HG02623 (cell line): ENCODE results near the gene DUSP9.
"Not testable (repeated sequence)": the region's sequence is repeated elsewhere in the genome, so short reads cannot be mapped to it uniquely, and the experiment has no call there.

Source experiments
- ATAC-seq: cut with Tn5 transposase; IDR thresholded peaks from one replicate; pipeline ENCODE4 v1.9.1; 2021; ENCODE audit warnings: moderate library complexity; ENCODE audit not compliant: unreplicated experiment

DUSP9 gene

DNA sequence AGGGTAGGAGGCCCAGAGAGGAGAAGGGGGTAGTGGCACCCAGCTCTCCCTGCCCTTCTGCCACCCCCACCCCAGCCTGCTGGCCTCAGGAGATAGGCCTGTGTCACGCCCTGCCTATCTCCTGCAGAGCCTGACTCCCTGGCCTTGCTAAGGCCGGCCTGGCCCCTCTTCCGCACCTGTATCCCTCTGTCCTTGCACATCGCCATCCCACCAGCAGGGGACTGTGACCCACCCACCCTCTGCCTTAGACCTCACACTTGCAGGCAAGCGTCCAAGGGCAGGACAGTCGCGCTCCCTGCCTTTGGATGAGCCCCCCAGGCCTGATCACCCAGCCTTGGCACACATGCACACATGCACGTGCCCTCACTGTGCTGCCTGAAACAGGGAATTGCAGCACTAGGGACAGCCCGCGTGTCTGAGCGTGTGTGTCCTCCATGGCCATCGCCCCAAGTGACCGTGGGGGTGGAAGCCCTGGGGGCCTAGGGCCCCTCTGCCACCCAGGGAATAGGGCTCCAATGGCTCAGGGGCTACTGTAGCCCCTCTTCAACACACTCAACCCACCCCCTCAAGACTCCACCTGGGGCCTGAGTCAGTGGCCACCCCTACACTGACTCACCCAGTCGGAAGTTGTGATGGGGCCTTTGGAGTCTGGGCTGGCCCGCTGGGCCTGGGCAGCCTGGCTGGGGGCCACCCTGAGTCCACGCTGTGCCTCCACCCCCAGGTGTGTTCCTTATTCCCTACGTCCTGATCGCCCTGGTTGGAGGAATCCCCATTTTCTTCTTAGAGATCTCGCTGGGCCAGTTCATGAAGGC lies 42.9 kb downstream of the DUSP9 start:
- no peak for ATAC-seq

- ATAC-seq = no peak
Observed at GRCh38 chrX:153690466-153690865, 43.5 kb downstream of the DUSP9 start.

- ATAC-seq = not testable (repeated sequence)
Observed at GRCh38 chrX:153691032-153691827, 44.2 kb downstream of the DUSP9 start.

DNA sequence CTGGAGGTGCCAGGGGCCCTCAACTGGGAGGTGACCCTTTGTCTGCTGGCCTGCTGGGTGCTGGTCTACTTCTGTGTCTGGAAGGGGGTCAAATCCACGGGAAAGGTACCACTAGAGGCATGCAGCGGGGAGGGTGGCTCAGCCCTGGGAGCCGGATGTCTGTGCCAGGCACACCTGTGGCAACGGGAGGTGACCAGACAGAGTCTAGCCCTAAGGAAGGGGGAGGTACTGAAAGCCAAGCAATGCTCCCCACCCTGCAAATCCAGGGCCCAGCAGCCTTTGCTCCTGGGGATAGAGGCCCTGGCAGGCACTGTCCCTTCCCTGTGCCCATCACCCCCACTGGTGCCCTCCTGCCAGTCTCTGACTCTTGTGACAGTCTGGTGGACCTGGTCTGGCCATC lies 45.0 kb downstream of the DUSP9 start:
- ATAC-seq = no peak

DNA sequence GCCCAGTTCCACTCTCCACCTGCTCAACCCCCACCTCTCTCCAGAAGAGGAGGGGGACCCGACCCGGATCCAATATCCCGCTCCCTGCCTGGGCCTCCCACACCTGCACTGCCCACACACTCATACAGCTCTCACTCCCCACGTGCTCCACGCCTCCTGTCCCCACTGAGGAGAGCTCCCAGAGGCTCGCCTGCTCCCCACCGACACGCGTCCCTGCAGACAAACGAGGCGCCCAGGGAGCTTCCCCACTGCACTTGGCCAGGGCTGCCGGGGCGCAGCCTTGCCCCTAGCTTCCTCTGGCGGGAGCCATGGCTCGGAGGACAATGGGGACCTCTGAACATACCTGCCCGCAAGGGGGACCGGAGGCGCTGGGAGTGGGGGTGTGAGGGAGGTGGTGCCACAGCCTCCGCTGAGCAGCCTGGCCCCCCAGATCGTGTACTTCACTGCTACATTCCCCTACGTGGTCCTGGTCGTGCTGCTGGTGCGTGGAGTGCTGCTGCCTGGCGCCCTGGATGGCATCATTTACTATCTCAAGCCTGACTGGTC lies 45.7 kb downstream of the DUSP9 start:
- no peak for ATAC-seq

- ATAC-seq = no peak
Observed at GRCh38 chrX:153693216-153694086, 46.4 kb downstream of the DUSP9 start.

GRCh38 chrX:153694256-153694655 lies 47.3 kb downstream of the DUSP9 start:
- ATAC-seq = not testable (repeated sequence)

GRCh38 chrX:153694687-153695270 lies 47.8 kb downstream of the DUSP9 start:
- ATAC-seq = no peak

GRCh38 chrX:153696100-153696499 lies 49.1 kb downstream of the DUSP9 start:
- no peak for ATAC-seq

- ATAC-seq = not testable (repeated sequence)
Observed at GRCh38 chrX:153696538-153696937, 49.5 kb downstream of the DUSP9 start.

DNA sequence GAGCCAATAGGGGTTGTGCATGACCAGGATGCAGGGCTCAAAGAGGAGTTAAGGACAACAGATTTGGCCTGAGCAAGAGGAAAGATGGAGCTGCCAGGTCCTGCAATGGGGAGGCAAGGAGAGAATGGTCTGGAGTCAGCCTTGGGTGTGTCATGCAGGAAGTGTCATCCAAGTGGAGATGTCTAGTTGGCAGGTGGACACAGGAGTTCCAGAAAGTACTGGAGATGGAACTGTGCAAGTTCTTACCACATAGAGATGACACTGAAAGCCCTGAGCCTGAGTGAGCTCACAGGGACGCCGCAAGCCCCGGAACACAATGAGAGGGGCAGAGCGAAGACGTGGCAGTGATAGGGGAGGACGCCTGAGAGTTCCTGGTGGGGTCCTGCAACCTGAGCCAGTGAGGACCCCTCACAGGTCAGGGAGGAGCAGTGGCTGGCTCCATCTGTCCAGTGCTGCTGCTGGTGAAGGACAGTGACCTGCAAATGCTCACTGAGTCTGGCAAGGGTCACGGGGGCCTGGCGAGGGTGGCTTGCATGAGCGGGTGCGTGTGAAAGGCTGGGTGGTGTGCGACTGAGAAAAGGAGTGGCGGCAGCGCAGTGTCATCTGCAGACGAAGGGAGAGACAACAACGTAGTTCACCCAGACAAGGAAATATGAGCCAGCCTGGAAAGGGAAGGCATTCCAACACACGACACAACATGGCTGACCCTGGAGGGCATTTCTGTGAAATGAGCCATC lies 50.2 kb downstream of the DUSP9 start:
- ATAC-seq = not testable (repeated sequence)

DNA sequence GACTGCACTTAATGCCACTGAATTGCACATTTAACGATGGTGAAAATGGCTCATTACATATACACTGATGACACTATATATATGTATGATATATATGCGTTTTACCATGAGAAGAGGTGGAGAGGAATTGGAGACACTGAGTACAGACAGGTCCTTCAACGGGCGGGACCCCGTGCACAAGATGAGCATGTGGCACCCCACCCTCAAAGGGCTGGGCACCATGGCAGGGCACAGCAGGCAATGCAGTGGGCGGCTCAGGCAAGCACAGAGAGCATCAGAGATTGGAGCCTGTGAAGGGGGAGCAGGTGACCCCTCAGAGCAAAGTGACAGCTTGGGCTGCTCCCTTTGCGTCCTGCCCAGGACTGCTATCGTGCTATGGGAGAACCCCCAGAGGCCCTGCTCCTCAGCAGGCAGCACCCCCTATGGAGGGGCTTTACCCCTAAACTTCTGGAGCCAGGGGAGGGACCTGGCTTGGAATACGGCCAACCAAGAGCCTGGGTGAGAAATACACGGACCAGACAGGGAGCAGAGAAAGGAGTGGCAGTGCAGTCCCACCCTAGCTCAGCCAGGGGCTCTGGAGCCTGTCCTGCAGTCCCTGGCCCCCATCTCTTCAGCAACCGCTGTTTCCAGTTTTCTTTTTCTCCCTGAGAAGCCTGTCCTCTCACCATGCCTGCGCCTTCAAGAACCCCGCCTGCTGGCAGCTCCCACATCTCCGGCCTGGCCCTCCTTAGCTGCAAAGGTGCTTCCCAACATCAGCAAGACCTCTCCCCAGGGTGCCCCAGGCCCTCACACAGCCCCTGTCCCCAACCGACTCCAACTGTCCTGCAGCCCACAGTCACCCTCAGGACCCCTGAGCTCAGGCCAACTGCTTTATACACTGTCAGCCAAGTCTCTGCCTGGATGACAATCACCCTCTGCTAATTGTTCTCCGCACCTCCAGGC lies 51.2 kb downstream of the DUSP9 start:
- ATAC-seq = no peak

DNA sequence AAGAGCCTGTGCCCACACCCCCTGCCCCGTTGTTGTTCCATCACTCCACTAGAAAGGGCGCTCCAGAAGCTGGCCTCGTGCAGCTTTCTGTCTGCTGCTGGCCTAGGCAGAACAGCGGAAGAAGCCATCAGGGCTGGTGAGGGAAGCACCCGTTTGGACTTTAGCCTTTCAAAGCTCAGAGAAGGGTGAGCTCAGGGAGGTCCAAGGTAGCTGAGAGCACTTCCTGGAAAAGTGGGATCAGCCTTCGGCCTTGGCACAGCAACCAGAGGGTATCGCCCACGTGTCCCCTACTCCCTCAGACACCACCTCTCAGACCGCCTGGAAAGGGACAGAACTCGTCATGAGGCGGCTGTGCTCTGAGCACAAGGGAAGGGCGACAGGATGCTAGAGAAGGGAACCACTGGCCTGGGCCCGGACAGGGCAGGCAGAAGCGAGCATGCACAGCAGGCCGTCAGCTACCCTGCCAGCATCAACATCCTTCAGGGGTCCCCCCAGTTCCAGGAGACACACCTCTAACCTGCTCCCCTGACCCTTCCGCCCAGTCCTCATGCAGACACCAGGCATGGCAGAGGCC lies 52.3 kb downstream of the DUSP9 start:
- ATAC-seq = not testable (repeated sequence)

DNA sequence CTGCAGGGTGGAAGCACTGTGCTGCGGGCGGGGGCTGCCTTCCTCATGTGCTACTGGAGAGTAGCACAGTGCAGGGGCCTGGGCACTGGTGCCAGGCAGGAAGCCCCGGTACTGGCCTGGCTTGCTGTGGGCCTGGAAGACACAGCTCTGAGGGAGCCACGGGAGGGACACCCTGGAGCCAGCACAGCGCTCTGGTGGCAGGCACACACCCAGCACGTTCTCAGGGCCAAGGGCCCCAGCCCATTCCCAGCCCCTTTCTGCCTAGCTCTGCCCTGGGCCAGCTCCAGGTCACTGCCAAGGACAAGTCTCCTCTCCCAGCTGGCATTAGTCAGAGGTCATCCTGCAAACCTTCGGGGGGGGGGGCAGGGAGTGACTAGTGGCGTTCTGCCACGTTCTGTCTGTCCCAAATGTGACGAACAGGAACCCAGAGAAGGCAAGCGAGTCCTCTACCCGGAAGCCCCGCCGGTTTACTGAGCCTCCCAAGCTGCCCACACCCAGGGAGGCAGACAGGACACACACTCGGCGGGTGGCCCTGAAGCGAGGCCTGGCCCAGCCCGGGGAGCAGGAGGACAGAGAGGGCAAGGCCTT lies 52.9 kb downstream of the DUSP9 start:
- not testable (repeated sequence) for ATAC-seq

- ATAC-seq = no peak
Observed at GRCh38 chrX:153700376-153700945, 53.5 kb downstream of the DUSP9 start.
